GM23248 (cell line): ENCODE data around the gene SNAPIN.

Experiments used
- EZH2 ChIP-seq: fragments of 200-600 bp; sonication (generic); IDR thresholded peaks from 2 replicates; pipeline ENCODE4 v1.6.1; 2018; ENCODE audit warnings: antibody characterized with exemption, mild to moderate bottlenecking; ENCODE audit not compliant: insufficient read depth, poor library complexity, severe bottlenecking
- EZH2phosphoT487 ChIP-seq: fragments of 200-600 bp; sonication (generic); IDR thresholded peaks from 2 replicates; pipeline ENCODE4 v1.6.1; 2018; ENCODE audit warnings: antibody characterized with exemption, moderate library complexity, mild to moderate bottlenecking, low read depth; ENCODE audit not compliant: insufficient read depth

DNA sequence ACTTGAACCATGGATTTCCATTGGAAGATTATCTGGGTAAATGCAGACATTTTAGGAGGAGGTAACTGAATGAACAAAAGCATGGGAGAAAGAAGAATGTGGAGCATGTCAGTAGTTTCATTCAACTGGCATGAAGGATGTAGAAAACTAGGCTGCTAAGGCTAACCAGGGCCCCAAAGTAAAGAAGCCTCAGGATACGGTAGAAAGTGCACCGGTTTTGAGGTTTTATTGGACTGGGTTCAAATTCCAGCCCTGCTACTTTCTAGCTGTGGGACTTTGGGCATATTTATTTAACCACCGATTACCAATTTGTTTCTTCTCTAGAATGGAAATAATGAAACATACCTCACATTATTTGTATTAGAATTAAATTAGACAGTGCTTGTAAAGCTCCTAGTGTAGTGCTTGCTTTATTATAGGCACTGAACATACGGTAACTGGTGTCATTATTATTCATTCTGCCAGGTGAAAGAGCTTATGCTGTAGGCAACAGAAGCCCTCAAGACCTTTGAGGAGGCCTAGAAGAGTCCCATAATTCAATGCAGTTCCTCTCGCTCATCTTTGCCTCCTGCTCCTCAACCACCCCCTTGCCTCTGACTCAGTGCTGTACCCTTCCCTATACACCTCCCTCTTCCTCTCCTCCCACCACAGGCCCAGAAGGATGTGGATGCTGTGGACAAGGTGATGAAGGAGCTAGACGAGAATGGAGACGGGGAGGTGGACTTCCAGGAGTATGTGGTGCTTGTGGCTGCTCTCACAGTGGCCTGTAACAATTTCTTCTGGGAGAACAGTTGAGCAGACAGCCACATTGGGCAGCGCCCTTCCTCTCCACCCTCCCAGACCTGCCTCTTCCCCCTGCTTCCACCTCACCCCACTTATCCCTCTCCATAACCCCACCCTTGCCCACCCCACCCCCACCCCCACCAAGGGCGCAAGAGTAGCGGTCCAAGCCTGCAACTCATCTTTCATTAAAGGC, 27.2 kb upstream of the SNAPIN start:
- TF ChIP-seq EZH2 (no peak), EZH2phosphoT487 (no peak)
